HepG2 (cell line): ENCODE measurements around the gene KIAA1328. TPM values are rescaled to one million over a fixed set of nuclear protein-coding genes. Genes with fewer than 3 reads are reported as not detected.

Experiments
- ATAC-seq: fragments of 200-7000 bp; cut with Tn5 transposase; 3 replicates; pipeline ENCODE4 v1.9.1; 2020; ENCODE audit warnings: mild to moderate bottlenecking, moderate library complexity
- BruUV-seq: library from RNA; stranded (reverse); fragments of 400-500 nt; replicated peaks from 2 replicates; lab custom pipeline; 2021; lab: Mats Ljungman, UMichigan
- CTCF ChIA-PET: fragments of 300-600 bp; formaldehyde crosslinking; extraction: SDS; loops from one replicate; lab custom pipeline; 2021; ENCODE audit warnings: low total read pairs, inconsistent platforms, low intra/inter-chr PET ratio; lab: Yijun Ruan, JAX
- POLR2A ChIA-PET: fragments of 350-600 bp; sonication (Branson Sonifier 250); formaldehyde crosslinking; loops from one replicate; lab custom pipeline; 2020; ENCODE audit warnings: antibody characterized with exemption, inconsistent platforms; lab: Yijun Ruan, JAX
- DNase-seq: peaks from one replicate; pipeline ENCODE4 v3.0.0-alpha.2; 2015; ENCODE audit warnings: low spot score
- FAIRE-seq: peaks from 3 replicates; lab custom pipeline; 2011; peaks lifted over from hg19 to GRCh38; lab: Jason Lieb, UNC
- H2AFZ ChIP-seq: one replicate; pipeline ENCODE4 v1.6.1; 2011; ENCODE audit warnings: low read length, inconsistent platforms
- H3K27ac ChIP-seq: fragments of 300-600 bp; 3 replicates; pipeline ENCODE4 v1.8.0; 2011; ENCODE audit warnings: mixed run types, mild to moderate bottlenecking, mixed read lengths, low read length, inconsistent platforms; ENCODE audit not compliant: insufficient read depth; ENCODE audit errors: extremely low read length
- H3K27me3 ChIP-seq, 2 experiments: fragments of 200-600 bp in 1 of 2; 2 replicates in 1 of 2; 3 replicates in 1 of 2; pipeline versions ENCODE4 v1.6.0 to v1.8.0; 2011; ENCODE audit warnings: low read length in 2 of 2, mild to moderate bottlenecking in 2 of 2, moderate library complexity in 2 of 2, inconsistent platforms in 1 of 2; ENCODE audit not compliant: insufficient read depth in 2 of 2, control insufficient read depth in 1 of 2
- H3K36me3 ChIP-seq, 2 experiments: fragments of 200-600 bp in 1 of 2; replicated peaks in 1 of 2; 2 replicates in 1 of 2; 3 replicates in 1 of 2; pipeline versions ENCODE4 v1.5.1 to v1.8.0; 2011; ENCODE audit warnings: low read length in 2 of 2, inconsistent platforms in 1 of 2; ENCODE audit not compliant: insufficient read depth in 2 of 2, control insufficient read depth in 1 of 2
- H3K4me1 ChIP-seq: 2 replicates; pipeline ENCODE4 v1.5.1; 2012; ENCODE audit warnings: low read length, inconsistent platforms; ENCODE audit not compliant: insufficient read depth
- H3K4me2 ChIP-seq: 2 replicates; pipeline ENCODE4 v1.6.0; 2011; ENCODE audit warnings: low read depth, low read length, inconsistent platforms
- H3K4me3 ChIP-seq, 3 experiments: fragments of 200-600 bp in 1 of 3; sonication (generic), shearing (Covaris generic) in 1 of 3; replicated peaks in 1 of 3; 2 replicates each; pipeline ENCODE4 v1.5.1; 2011 to 2016; ENCODE audit warnings: low read length in 3 of 3, inconsistent platforms in 2 of 3, low read depth in 2 of 3, mild to moderate bottlenecking in 2 of 3, control low read depth in 1 of 3, mixed read lengths in 1 of 3; ENCODE audit not compliant: insufficient read depth in 1 of 3
- H3K79me2 ChIP-seq: one replicate; pipeline ENCODE4 v1.6.1; 2011; ENCODE audit warnings: low read length, inconsistent platforms; ENCODE audit not compliant: insufficient read depth
- H3K9ac ChIP-seq: 2 replicates; pipeline ENCODE4 v1.6.0; 2011; ENCODE audit warnings: mild to moderate bottlenecking, low read depth, low read length, inconsistent platforms; ENCODE audit not compliant: insufficient read depth
- H3K9me3 ChIP-seq: 2 replicates; pipeline ENCODE4 v1.5.1; 2012; ENCODE audit warnings: mild to moderate bottlenecking, low read length
- H4K20me1 ChIP-seq: 2 replicates; pipeline ENCODE4 v1.6.0; 2011; ENCODE audit warnings: inconsistent platforms, mild to moderate bottlenecking, low read length, moderate library complexity; ENCODE audit not compliant: insufficient read depth
- CREM ChIP-seq, 2 experiments: sonication (generic) in 1 of 2; formaldehyde crosslinking in 1 of 2; IDR thresholded peaks; 2 replicates each; pipeline versions ENCODE4 v1.4.0 to v1.6.1; 2016 to 2020; ENCODE audit warnings: antibody characterized with exemption in 1 of 2, mild to moderate bottlenecking in 1 of 2, missing genetic modification reagents in 1 of 2
- FOXM1 ChIP-seq: sonication (generic); formaldehyde crosslinking; IDR thresholded peaks from 2 replicates; pipeline ENCODE4 v1.5.0; 2020; ENCODE audit warnings: missing genetic modification reagents
- MAFF ChIP-seq: IDR thresholded peaks from 2 replicates; pipeline ENCODE4 v1.6.1; 2011; ENCODE audit warnings: low read depth, low read length, improper control_type of control experiment
- MAFK ChIP-seq, 2 experiments: IDR thresholded peaks in 1 of 2; conservative IDR thresholded peaks in 1 of 2; 2 replicates each; pipeline ENCODE4 v1.6.1; 2011; ENCODE audit warnings: improper control_type of control experiment in 2 of 2, low read length in 2 of 2
- PPARG ChIP-seq: conservative IDR thresholded peaks from 2 replicates; pipeline ENCODE4 v1.6.1; 2016; ENCODE audit warnings: missing biosample characterization, missing genetic modification reagents
- TOE1 ChIP-seq: sonication (generic); formaldehyde crosslinking; IDR thresholded peaks from 2 replicates; pipeline ENCODE4 v1.4.0; 2020; ENCODE audit warnings: mild to moderate bottlenecking, missing genetic modification reagents
- ZNF264 ChIP-seq: sonication (generic); formaldehyde crosslinking; IDR thresholded peaks from 2 replicates; pipeline ENCODE4 v1.4.0; 2020; ENCODE audit warnings: missing genetic modification reagents
- ZNF761 ChIP-seq: sonication (generic); formaldehyde crosslinking; conservative IDR thresholded peaks from 2 replicates; pipeline ENCODE4 v1.4.0; 2020; ENCODE audit warnings: mild to moderate bottlenecking, missing genetic modification reagents
- WGBS: methylation state at CpG from one replicate; pipeline ENCODE4 v1.1.6; 2017; ENCODE audit warnings: low lambda C conversion rate; 5-methylcytosine and 5-hydroxymethylcytosine counted together
- in situ Hi-C: cut with HindIII; loops from 2 replicates; pipeline ENCODE4 v1.10.0; 2017; ENCODE audit warnings: low pct_unique_long_range_greater_than_20kb; ENCODE audit not compliant: extremely low pct_ligation_motif_present
- intact Hi-C: fragments of 100-400 bp; cut with micrococcal nuclease; formaldehyde crosslinking; loops from one replicate; pipeline ENCODE4 v1.10.0; 2022; ENCODE audit not compliant: unreplicated experiment
- polyA plus RNA-seq, 8 experiments: library from polyadenylated mRNA; depleted of rRNA in 3 of 8; stranded (reverse) in 7 of 8; unstranded in 1 of 8; fragments of >200 nt; fragmentation: Illumina TruSeq in 4 of 8; extraction: Trizol in 4 of 8; gene quantifications; 2 replicates each; pipeline versions ENCODE4 v1.2.1 to v1.2.3, GENCODE V29; 2011 to 2016; ENCODE audit warnings: low read depth in 4 of 8, missing spikeins in 1 of 8, mixed read lengths in 1 of 8; ENCODE audit not compliant: insufficient read depth in 1 of 8
- total RNA-seq, 5 experiments: library from RNA; depleted of rRNA; stranded (reverse); fragments of >200 nt; fragmentation: Illumina TruSeq; extraction: Trizol; gene quantifications; 2 replicates each; pipeline ENCODE4 v1.2.3, GENCODE V29; 2016; ENCODE audit warnings: low read depth in 1 of 5
- TF ChIP-seq, protein P1 (sequence below): sonication (generic); formaldehyde crosslinking; conservative IDR thresholded peaks from 2 replicates; pipeline ENCODE4 v1.4.0; 2020; ENCODE audit warnings: missing genetic modification reagents
- TF ChIP-seq, protein P2 (sequence below): sonication (generic); formaldehyde crosslinking; IDR thresholded peaks from 2 replicates; pipeline ENCODE4 v1.5.0; 2020; ENCODE audit warnings: mild to moderate bottlenecking, missing genetic modification reagents

The KIAA1328 gene
- total and polyA plus RNA-seq, 2 of the 13 experiments (the other 11 are each of a cell fraction or from before 2014, with no cell fraction given): 4.1 to 6.0 TPM

DNA sequence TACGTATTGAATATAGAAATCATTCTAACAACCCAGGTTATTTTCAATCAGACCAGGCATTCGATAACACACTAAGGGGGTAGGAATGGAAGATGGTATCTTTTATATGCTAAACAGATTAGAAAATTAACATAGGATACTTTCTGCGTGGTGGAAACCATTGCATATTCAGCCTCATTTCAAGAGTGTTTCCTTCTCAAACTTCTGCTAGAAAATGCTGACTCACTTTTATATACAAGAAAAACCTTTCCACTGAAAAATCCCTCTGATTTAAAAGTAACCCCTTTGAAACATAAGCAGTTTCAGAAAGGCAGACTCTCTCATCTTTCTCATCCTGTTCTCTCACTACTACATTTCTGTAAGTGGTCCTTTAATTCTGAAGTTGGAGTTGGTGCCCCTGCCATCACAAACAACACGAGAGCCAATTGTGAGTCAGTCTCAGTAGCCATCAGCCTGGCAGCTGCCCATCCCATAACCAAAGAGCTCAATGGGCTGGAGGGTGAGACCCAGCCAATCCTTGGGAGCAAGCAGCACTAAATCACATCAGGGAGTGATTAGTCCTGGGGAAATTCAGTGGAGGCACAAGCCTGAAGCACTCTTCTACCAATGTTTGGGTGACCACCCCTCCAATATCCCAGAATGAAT lies 393.5 kb downstream of the KIAA1328 start:
- POLR2A ChIA-PET: no interaction called here
- intact Hi-C loops (no loop called here), in situ Hi-C loops (no loop called here)
- H4K20me1 ChIP-seq: no peaks in the 10 kb centered on the region
- no peaks in the 10 kb centered on the region for H3K27me3 ChIP-seq
- 86% methylated on average over 4 of the region's 4 CpGs for WGBS
- H3K27ac ChIP-seq: no peak overlapping the region
- FAIRE-seq (no peak), ATAC-seq (no peak), DNase-seq (no peak)
- H3K9me3 ChIP-seq: no peaks in the 10 kb centered on the region
- H3K4me1 ChIP-seq: no peaks in the 10 kb centered on the region
- no peak overlapping the region for H3K4me2 ChIP-seq
- no peak overlapping the region for H2AFZ ChIP-seq
- H3K9ac ChIP-seq: no peak overlapping the region
- no peaks in the 10 kb centered on the region for H3K36me3 ChIP-seq
- no peak overlapping the region for H3K4me3 ChIP-seq
- no TSS peak for BruUV-seq
- CTCF ChIA-PET: no interaction called here
- H3K79me2 ChIP-seq: no peaks in the 10 kb centered on the region
- TF ChIP-seq ZNF264 (CRISPR knock-in tag) (no peak), MAFF (peak; percentile 68), MAFK (conservative IDR thresholded peaks at IDR 0.05 in 1 of 2, IDR thresholded peaks at IDR 0.05 in 1 of 2; ENCODE audit: low read length in 2 of 2) (peak; percentile 46 to 74; a peak in 3 of 4 replicates), TOE1 (CRISPR knock-in tag) (no peak), FOXM1 (CRISPR knock-in tag) (no peak), ZNF761 (CRISPR knock-in tag) (no peak), CREM (IDR thresholded peaks at IDR 0.05) (no peak), CREM (CRISPR knock-in tag; IDR thresholded peaks at IDR 0.05) (no peak), PPARG (CRISPR knock-in tag) (no peak)
- TF ChIP-seq, protein P1, sequence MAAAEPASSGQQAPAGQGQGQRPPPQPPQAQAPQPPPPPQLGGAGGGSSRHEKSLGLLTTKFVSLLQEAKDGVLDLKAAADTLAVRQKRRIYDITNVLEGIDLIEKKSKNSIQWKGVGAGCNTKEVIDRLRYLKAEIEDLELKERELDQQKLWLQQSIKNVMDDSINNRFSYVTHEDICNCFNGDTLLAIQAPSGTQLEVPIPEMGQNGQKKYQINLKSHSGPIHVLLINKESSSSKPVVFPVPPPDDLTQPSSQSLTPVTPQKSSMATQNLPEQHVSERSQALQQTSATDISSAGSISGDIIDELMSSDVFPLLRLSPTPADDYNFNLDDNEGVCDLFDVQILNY: no peak
- TF ChIP-seq, protein P2, sequence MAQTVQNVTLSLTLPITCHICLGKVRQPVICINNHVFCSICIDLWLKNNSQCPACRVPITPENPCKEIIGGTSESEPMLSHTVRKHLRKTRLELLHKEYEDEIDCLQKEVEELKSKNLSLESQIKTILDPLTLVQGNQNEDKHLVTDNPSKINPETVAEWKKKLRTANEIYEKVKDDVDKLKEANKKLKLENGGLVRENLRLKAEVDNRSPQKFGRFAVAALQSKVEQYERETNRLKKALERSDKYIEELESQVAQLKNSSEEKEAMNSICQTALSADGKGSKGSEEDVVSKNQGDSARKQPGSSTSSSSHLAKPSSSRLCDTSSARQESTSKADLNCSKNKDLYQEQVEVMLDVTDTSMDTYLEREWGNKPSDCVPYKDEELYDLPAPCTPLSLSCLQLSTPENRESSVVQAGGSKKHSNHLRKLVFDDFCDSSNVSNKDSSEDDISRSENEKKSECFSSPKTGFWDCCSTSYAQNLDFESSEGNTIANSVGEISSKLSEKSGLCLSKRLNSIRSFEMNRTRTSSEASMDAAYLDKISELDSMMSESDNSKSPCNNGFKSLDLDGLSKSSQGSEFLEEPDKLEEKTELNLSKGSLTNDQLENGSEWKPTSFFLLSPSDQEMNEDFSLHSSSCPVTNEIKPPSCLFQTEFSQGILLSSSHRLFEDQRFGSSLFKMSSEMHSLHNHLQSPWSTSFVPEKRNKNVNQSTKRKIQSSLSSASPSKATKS (CRISPR knock-in tag): no peak
